H1 (cell line): Measurements from ENCODE around the gene SCRN1. TPM values are rescaled to one million over a fixed set of nuclear protein-coding genes. Genes with fewer than 3 reads are reported as not detected.

ENCODE experiments used
- CTCF ChIA-PET: fragments of 300-600 bp; sonication (Branson Sonifier 250); formaldehyde crosslinking; loops from one replicate; lab custom pipeline; 2021; ENCODE audit not compliant: partially characterized antibody; lab: Charles Lee
- POLR2A ChIA-PET: fragments of 300-600 bp; sonication (Branson Sonifier 250); formaldehyde crosslinking; loops from one replicate; lab custom pipeline; 2021; ENCODE audit warnings: inconsistent platforms; ENCODE audit not compliant: partially characterized antibody; lab: Charles Lee
- DNase-seq, 2 experiments: peaks; one replicate each; pipeline versions ENCODE4 v3.0.0 to v3.0.0-alpha.2; 2010 to 2022; ENCODE audit warnings: low spot score in 2 of 2, low read depth in 1 of 2, mixed read lengths in 1 of 2
- FAIRE-seq: peaks from 2 replicates; lab custom pipeline; 2011; peaks lifted over from hg19 to GRCh38; lab: Jason Lieb, UNC
- H2AFZ ChIP-seq: 2 replicates; pipeline ENCODE4 v1.8.1; 2012; ENCODE audit warnings: low read length, inconsistent platforms
- H2AK5ac ChIP-seq: 2 replicates; pipeline ENCODE4 v1.6.1; 2013; ENCODE audit warnings: low read depth, low read length
- H2BK120ac ChIP-seq: replicated peaks from 2 replicates; pipeline ENCODE3; 2013; ENCODE audit warnings: low read depth, low read length, inconsistent platforms
- H2BK12ac ChIP-seq: 2 replicates; pipeline ENCODE4 v1.6.1; 2013; ENCODE audit warnings: low read depth, low read length
- H2BK15ac ChIP-seq: 2 replicates; pipeline ENCODE4 v1.6.1; 2013; ENCODE audit warnings: low read length
- H2BK20ac ChIP-seq: 2 replicates; pipeline ENCODE4 v1.6.1; 2013; ENCODE audit warnings: low read length
- H2BK5ac ChIP-seq: 2 replicates; pipeline ENCODE4 v1.6.1; 2013; ENCODE audit warnings: low read depth, low read length
- H3K14ac ChIP-seq: 2 replicates; pipeline ENCODE4 v1.6.1; 2013; ENCODE audit warnings: inconsistent platforms; ENCODE audit not compliant: insufficient read length
- H3K18ac ChIP-seq: 2 replicates; pipeline ENCODE4 v1.6.1; 2013; ENCODE audit warnings: low read length; ENCODE audit errors: extremely low read depth
- H3K23ac ChIP-seq: 2 replicates; pipeline ENCODE4 v1.6.1; 2013; ENCODE audit warnings: inconsistent platforms; ENCODE audit not compliant: insufficient read length
- H3K23me2 ChIP-seq: 2 replicates; pipeline ENCODE4 v1.6.1; 2013; ENCODE audit warnings: low read depth, low read length
- H3K27ac ChIP-seq: 2 replicates; pipeline ENCODE4 v1.6.1; 2011; ENCODE audit warnings: low read depth, low read length, inconsistent platforms
- H3K27me3 ChIP-seq, 4 experiments: replicated peaks in 1 of 4; 1 replicate in 1 of 4; 2 replicates in 3 of 4; pipeline versions ENCODE4 v1.6.1 to v1.8.1; 2011 to 2013; ENCODE audit warnings: low read length in 3 of 4, mild to moderate bottlenecking in 3 of 4, inconsistent platforms in 2 of 4, mixed read lengths in 2 of 4, moderate library complexity in 1 of 4; ENCODE audit not compliant: control insufficient read depth in 3 of 4, insufficient read depth in 3 of 4; ENCODE audit errors: extremely low read depth in 1 of 4
- H3K36me3 ChIP-seq, 4 experiments: 2 replicates each; pipeline versions ENCODE4 v1.6.1 to v1.8.1; 2011 to 2013; ENCODE audit warnings: mild to moderate bottlenecking in 4 of 4, low read length in 3 of 4, moderate library complexity in 2 of 4, control low read depth in 1 of 4, inconsistent platforms in 1 of 4; ENCODE audit not compliant: insufficient read depth in 4 of 4, control insufficient read depth in 2 of 4
- H3K4ac ChIP-seq: replicated peaks from 2 replicates; pipeline ENCODE3; 2013; ENCODE audit warnings: low read length, low read depth, mixed read lengths, inconsistent platforms; ENCODE audit not compliant: insufficient read length
- H3K4me1 ChIP-seq, 4 experiments: replicated peaks in 1 of 4; 1 replicate in 1 of 4; 2 replicates in 3 of 4; pipeline versions ENCODE4 v1.6.1 to v1.8.1; 2011 to 2013; ENCODE audit warnings: low read length in 3 of 4, inconsistent platforms in 2 of 4, mixed read lengths in 1 of 4; ENCODE audit not compliant: insufficient read depth in 4 of 4, control insufficient read depth in 3 of 4
- H3K4me2 ChIP-seq, 2 experiments: 2 replicates each; pipeline versions ENCODE4 v1.6.1 to v1.8.1; 2011 to 2013; ENCODE audit warnings: low read depth in 2 of 2, low read length in 2 of 2, control low read depth in 1 of 2, inconsistent platforms in 1 of 2, mild to moderate bottlenecking in 1 of 2; ENCODE audit not compliant: insufficient read depth in 1 of 2
- H3K4me3 ChIP-seq, 4 experiments: fragments of 200-600, 300-600 bp in 1 of 4; sonication (generic), shearing (Covaris generic), sonication (Bioruptor Twin) in 1 of 4; 2 replicates each; pipeline versions ENCODE4 v1.5.1 to v1.8.1; 2011 to 2016; ENCODE audit warnings: low read length in 4 of 4, low read depth in 3 of 4, control low read depth in 2 of 4, inconsistent platforms in 2 of 4, mild to moderate bottlenecking in 2 of 4, mixed read lengths in 1 of 4, moderate library complexity in 1 of 4; ENCODE audit not compliant: insufficient read depth in 2 of 4; ENCODE audit errors: extremely low read depth in 1 of 4
- H3K56ac ChIP-seq: replicated peaks from 2 replicates; pipeline ENCODE3; 2013; ENCODE audit warnings: low read depth, mild to moderate bottlenecking, mixed read lengths, low read length, inconsistent platforms; ENCODE audit not compliant: insufficient read length
- H3K79me1 ChIP-seq: 2 replicates; pipeline ENCODE4 v1.6.1; 2013; ENCODE audit warnings: low read depth, low read length, control low read depth
- H3K79me2 ChIP-seq, 2 experiments: 2 replicates each; pipeline versions ENCODE4 v1.6.1 to v1.8.1; 2012 to 2013; ENCODE audit warnings: low read length in 2 of 2, mild to moderate bottlenecking in 2 of 2, inconsistent platforms in 1 of 2; ENCODE audit not compliant: insufficient read depth in 2 of 2, control insufficient read depth in 1 of 2
- H3K9ac ChIP-seq, 4 experiments: replicated peaks in 1 of 4; 1 replicate in 1 of 4; 2 replicates in 3 of 4; pipeline versions ENCODE4 v1.6.1 to v1.8.1; 2011 to 2013; ENCODE audit warnings: low read depth in 3 of 4, low read length in 3 of 4, control low read depth in 2 of 4, mild to moderate bottlenecking in 2 of 4, moderate library complexity in 2 of 4, inconsistent platforms in 1 of 4; ENCODE audit errors: extremely low read depth in 1 of 4
- H3K9me3 ChIP-seq, 2 experiments: 2 replicates each; pipeline versions ENCODE4 v1.6.1 to v1.8.1; 2012 to 2013; ENCODE audit warnings: mild to moderate bottlenecking in 2 of 2, moderate library complexity in 2 of 2, control low read depth in 1 of 2, inconsistent platforms in 1 of 2, low read depth in 1 of 2, low read length in 1 of 2, mixed read lengths in 1 of 2; ENCODE audit not compliant: insufficient read depth in 2 of 2
- H4K20me1 ChIP-seq, 2 experiments: replicated peaks in 1 of 2; 2 replicates each; pipeline versions ENCODE3 to v1.8.1; 2011 to 2013; ENCODE audit warnings: inconsistent platforms in 2 of 2, low read length in 2 of 2, mild to moderate bottlenecking in 1 of 2; ENCODE audit not compliant: insufficient read depth in 2 of 2, control insufficient read depth in 1 of 2
- H4K5ac ChIP-seq: 2 replicates; pipeline ENCODE4 v1.6.1; 2013; ENCODE audit warnings: low read length, low read depth, mixed read lengths, inconsistent platforms; ENCODE audit not compliant: insufficient read length
- H4K8ac ChIP-seq: 2 replicates; pipeline ENCODE4 v1.8.0; 2013; ENCODE audit warnings: mild to moderate bottlenecking, moderate library complexity, low read length, inconsistent platforms; ENCODE audit not compliant: insufficient read depth; ENCODE audit errors: extremely low read depth
- H4K91ac ChIP-seq: replicated peaks from 2 replicates; pipeline ENCODE3; 2013; ENCODE audit warnings: low read length, mixed read lengths, inconsistent platforms; ENCODE audit not compliant: insufficient read length
- ATF2 ChIP-seq: IDR thresholded peaks from 2 replicates; pipeline ENCODE4 v1.6.1; 2012; ENCODE audit warnings: low read length, inconsistent platforms
- RAD21 ChIP-seq, 2 experiments: IDR thresholded peaks in 1 of 2; conservative IDR thresholded peaks in 1 of 2; 2 replicates each; pipeline ENCODE4 v1.6.1; 2011; ENCODE audit warnings: low read depth in 2 of 2, low read length in 2 of 2, improper control_type of control experiment in 1 of 2, inconsistent platforms in 1 of 2, mild to moderate bottlenecking in 1 of 2, moderate library complexity in 1 of 2
- whole genome bisulfite sequencing, 2 experiments: shearing (Covaris generic) in 1 of 2; methylation state at CpG; one replicate each; pipeline versions ENCODE4 v1.1.6 to v1.1.7; 2013 to 2015; ENCODE audit warnings: low lambda C conversion rate in 2 of 2, mixed read lengths in 2 of 2, inconsistent platforms in 1 of 2, low coverage in 1 of 2, missing lambda C conversion rate in 1 of 2; ENCODE audit not compliant: insufficient replicate concordance in 2 of 2, insufficient coverage in 1 of 2, insufficient read length in 1 of 2; ENCODE audit errors: extremely low coverage in 1 of 2, missing lambda C conversion rate in 1 of 2; 5-methylcytosine and 5-hydroxymethylcytosine counted together
- polyA plus RNA-seq, 7 experiments: library from polyadenylated mRNA; depleted of rRNA in 3 of 7; stranded (reverse) in 5 of 7; unstranded in 2 of 7; fragments of >200 nt in 5 of 7; fragments of 200-250 nt in 2 of 7; gene quantifications; 1 replicate in 5 of 7; 2 replicates in 1 of 7; 4 replicates in 1 of 7; pipeline versions ENCODE4 v1.2.1 to v1.2.3, GENCODE V29; 2011 to 2013; ENCODE audit warnings: missing spikeins in 2 of 7, mixed read lengths in 2 of 7
- total RNA-seq: library from RNA; stranded (reverse); fragmentation: NEBNext Ultra II Directional; extraction: Animal tissue kit (Norgen Biotek cat#: 25700); gene quantifications from 2 replicates; pipeline ENCODE4 v1.2.1, GENCODE V29; 2021
- TF ChIP-seq, protein P1 (sequence below), 3 experiments: IDR thresholded peaks; 1 replicate in 2 of 3; 2 replicates in 1 of 3; pipeline versions ENCODE4 v1.5.1 to v1.6.1; 2011; ENCODE audit warnings: low read length in 3 of 3, mild to moderate bottlenecking in 3 of 3, inconsistent platforms in 2 of 3, low read depth in 1 of 3, moderate library complexity in 1 of 3; ENCODE audit not compliant: insufficient read depth in 1 of 3; ENCODE audit errors: control extremely low read depth in 1 of 3

The SCRN1 gene
- total and polyA plus RNA-seq, 2 of the 8 experiments (the other 6 are each of a cell fraction or from before 2014, with no cell fraction given), result 36.0 to 75.8 TPM

GRCh38 chr7:29878081-29878688 is 111.4 kb downstream of the SCRN1 start:
- no peaks in the 10 kb centered on the region for H3K79me1 ChIP-seq
- H2BK20ac ChIP-seq, result no peak overlapping the region
- 92% methylated on average over 5 of the region's 5 CpGs; no CpG with 5 or more reads in 1 of the 2 experiments for WGBS, 2 experiments
- no peak overlapping the region for H3K9ac ChIP-seq
- no peak overlapping the region for H3K4me3 ChIP-seq
- POLR2A ChIA-PET, result interaction anchor here (0.6 kb wide), 1 partner anchor 39 kb away, joined by 3 read pairs; no protein-coding TSS in a partner anchor
- no peaks in the 10 kb centered on the region for H3K27me3 ChIP-seq
- no peak overlapping the region for H3K18ac ChIP-seq
- peak; percentile 23 to 30; a peak in 3 of 4 replicates for TF ChIP-seq RAD21 (IDR thresholded peaks at IDR 0.05 in 1 of 2, conservative IDR thresholded peaks at IDR 0.05 in 1 of 2; ENCODE audit: low read depth in 2 of 2, low read length in 2 of 2)
- TF ChIP-seq, protein P1, sequence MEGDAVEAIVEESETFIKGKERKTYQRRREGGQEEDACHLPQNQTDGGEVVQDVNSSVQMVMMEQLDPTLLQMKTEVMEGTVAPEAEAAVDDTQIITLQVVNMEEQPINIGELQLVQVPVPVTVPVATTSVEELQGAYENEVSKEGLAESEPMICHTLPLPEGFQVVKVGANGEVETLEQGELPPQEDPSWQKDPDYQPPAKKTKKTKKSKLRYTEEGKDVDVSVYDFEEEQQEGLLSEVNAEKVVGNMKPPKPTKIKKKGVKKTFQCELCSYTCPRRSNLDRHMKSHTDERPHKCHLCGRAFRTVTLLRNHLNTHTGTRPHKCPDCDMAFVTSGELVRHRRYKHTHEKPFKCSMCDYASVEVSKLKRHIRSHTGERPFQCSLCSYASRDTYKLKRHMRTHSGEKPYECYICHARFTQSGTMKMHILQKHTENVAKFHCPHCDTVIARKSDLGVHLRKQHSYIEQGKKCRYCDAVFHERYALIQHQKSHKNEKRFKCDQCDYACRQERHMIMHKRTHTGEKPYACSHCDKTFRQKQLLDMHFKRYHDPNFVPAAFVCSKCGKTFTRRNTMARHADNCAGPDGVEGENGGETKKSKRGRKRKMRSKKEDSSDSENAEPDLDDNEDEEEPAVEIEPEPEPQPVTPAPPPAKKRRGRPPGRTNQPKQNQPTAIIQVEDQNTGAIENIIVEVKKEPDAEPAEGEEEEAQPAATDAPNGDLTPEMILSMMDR (IDR thresholded peaks at IDR 0.05; ENCODE audit: control extremely low read depth in 1 of 3, insufficient read depth in 1 of 3, low read depth in 1 of 3, low read length in 3 of 3), result peak in 1 of 3 experiments; percentile 30; a peak in 1 of 4 replicates
- TF ChIP-seq ATF2, result no peak
- TF ChIP-seq, all 59 proteins: peak for 2
- Histone ChIP-seq H4K8ac (no peak overlapping the region), H4K20me1 (no peaks in the 10 kb centered on the region), H2BK5ac (no peak overlapping the region), H3K23me2 (no peaks in the 10 kb centered on the region), H3K27ac (no peak overlapping the region), H3K9me3 (no peaks in the 10 kb centered on the region), H2AK5ac (no peak overlapping the region), H3K4me1 (peaks cover 2 to 7% (median 5%) of the 10 kb centered on the region in 4 experiments), H3K23ac (no peak overlapping the region), H3K36me3 (no peaks in the 10 kb centered on the region), H2BK15ac (no peak overlapping the region), H2AFZ (no peak overlapping the region), H3K56ac (no peak overlapping the region), H2BK12ac (no peak overlapping the region), H3K4me2 (no peak overlapping the region), H3K4ac (no peak overlapping the region), H3K14ac (no peak overlapping the region), H3K79me2 (no peaks in the 10 kb centered on the region), H4K5ac (no peak overlapping the region), H4K91ac (no peak overlapping the region), H2BK120ac (no peak overlapping the region)
- DNase-seq (no peak), FAIRE-seq (no peak)
- CTCF ChIA-PET, result interaction anchor here (0.6 to 2.5 kb wide), 4 partner anchors 19 to 128 kb away, joined by 3 to 11 read pairs (median 4); no protein-coding TSS in a partner anchor
